SK-N-SH treated with all-trans-retinoic acid at 6 μM for 48 hours (cell line): ENCODE results near the gene RALGAPA1.

Source experiments
- ARNTL ChIP-seq: fragments of 450-650 bp; formaldehyde crosslinking; IDR thresholded peaks from 2 replicates; pipeline ENCODE4 v1.5.0; 2020; ENCODE audit warnings: low read depth, mild to moderate bottlenecking, moderate library complexity, borderline replicate concordance
- BACH2 ChIP-seq: fragments of 250-450 bp; sonication (Bioruptor Pico); IDR thresholded peaks from 2 replicates; pipeline ENCODE4 v1.9.0; 2021; ENCODE audit warnings: mild to moderate bottlenecking, borderline replicate concordance
- CSDC2 ChIP-seq: fragments of 250-450 bp; sonication (Bioruptor Pico); IDR thresholded peaks from 2 replicates; pipeline ENCODE4 v1.5.0; 2020; ENCODE audit warnings: mild to moderate bottlenecking, moderate library complexity
- GLIS3 ChIP-seq: fragments of 250-450 bp; sonication (Bioruptor Pico); IDR thresholded peaks from 2 replicates; pipeline ENCODE4 v1.5.0; 2020; ENCODE audit warnings: mild to moderate bottlenecking, moderate library complexity
- PPARA ChIP-seq: fragments of 250-450 bp; sonication (Bioruptor Pico); IDR thresholded peaks from 2 replicates; pipeline ENCODE4 v1.5.0; 2020; ENCODE audit warnings: mild to moderate bottlenecking, borderline replicate concordance
- RARB ChIP-seq: fragments of 250-450 bp; sonication (Bioruptor Pico); IDR thresholded peaks from 2 replicates; pipeline ENCODE4 v1.8.0; 2021; ENCODE audit warnings: mild to moderate bottlenecking, moderate library complexity
- TCF4 ChIP-seq: fragments of 250-450 bp; sonication (Bioruptor Pico); IDR thresholded peaks from 2 replicates; pipeline ENCODE4 v1.8.0; 2021; ENCODE audit warnings: mild to moderate bottlenecking, moderate library complexity, borderline replicate concordance
- TOX ChIP-seq: fragments of 250-450 bp; sonication (Bioruptor Pico); IDR thresholded peaks from 2 replicates; pipeline ENCODE4 v1.8.0; 2021; ENCODE audit warnings: mild to moderate bottlenecking, moderate library complexity, borderline replicate concordance
- ZFP30 ChIP-seq: fragments of 450-650 bp; formaldehyde crosslinking; IDR thresholded peaks from 2 replicates; pipeline ENCODE4 v1.5.0; 2022; ENCODE audit warnings: mild to moderate bottlenecking, moderate library complexity
- ZNF565 ChIP-seq: fragments of 450-650 bp; formaldehyde crosslinking; conservative IDR thresholded peaks from 2 replicates; pipeline ENCODE4 v1.5.0; 2020; ENCODE audit warnings: low read depth, mild to moderate bottlenecking, moderate library complexity
- ZNF70 ChIP-seq: fragments of 450-650 bp; formaldehyde crosslinking; IDR thresholded peaks from 2 replicates; pipeline ENCODE4 v1.5.0; 2020; ENCODE audit warnings: mild to moderate bottlenecking, moderate library complexity
- TF ChIP-seq, protein P1 (sequence below): fragments of 250-450 bp; sonication (Bioruptor Pico); IDR thresholded peaks from 2 replicates; pipeline ENCODE4 v1.5.1; 2020; ENCODE audit warnings: low read depth, mild to moderate bottlenecking, moderate library complexity
- TF ChIP-seq, protein P2 (sequence below): fragments of 250-450 bp; sonication (Bioruptor Pico); IDR thresholded peaks from 2 replicates; pipeline ENCODE4 v1.8.0; 2020; ENCODE audit warnings: mild to moderate bottlenecking, moderate library complexity, borderline replicate concordance

DNA sequence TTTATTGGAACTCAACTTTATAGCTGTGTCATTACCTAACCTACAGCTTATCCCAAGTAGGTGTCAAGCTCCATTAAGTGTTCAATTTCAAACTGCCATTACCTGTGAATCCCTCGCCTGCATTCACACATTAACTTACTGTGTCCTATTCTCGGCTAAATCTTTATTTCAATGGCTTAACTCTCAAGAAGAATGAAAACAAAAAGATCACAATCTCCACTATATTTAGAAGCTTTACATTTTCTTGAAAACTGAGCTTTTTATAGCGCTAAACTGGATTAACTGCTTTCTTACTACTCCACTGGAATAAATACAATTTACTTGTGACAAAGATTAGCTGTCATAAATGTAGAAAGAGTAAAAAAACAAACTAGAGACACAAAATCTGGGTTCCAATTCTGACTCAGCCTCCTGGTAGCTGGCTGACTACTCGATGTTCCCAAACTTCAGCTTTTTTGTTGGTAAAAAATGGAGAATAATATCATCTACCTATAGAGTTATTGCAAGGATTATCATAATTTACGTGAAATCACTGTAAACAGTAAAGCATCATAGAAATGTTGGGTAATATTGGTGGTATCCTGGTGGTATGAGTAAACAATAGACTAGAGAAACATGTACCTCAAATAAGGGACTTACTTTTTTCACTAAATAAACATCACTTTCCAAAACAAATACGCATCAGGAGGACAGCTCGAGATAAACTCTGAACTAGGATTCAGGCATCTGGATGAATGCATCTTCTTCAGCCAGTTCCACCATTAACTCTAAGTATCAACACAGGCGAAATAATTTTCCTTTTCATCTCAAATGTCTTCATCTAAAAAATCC is 1.7 kb downstream of the RALGAPA1 start:
- TF ChIP-seq ZFP30 (CRISPR knock-in tag), result no peak
- no peak for TF ChIP-seq TOX (CRISPR knock-in tag)
- no peak for TF ChIP-seq ZNF565 (CRISPR knock-in tag)
- TF ChIP-seq ZNF70 (CRISPR knock-in tag), result no peak
- no peak for TF ChIP-seq TCF4 (CRISPR knock-in tag)
- TF ChIP-seq, protein P1, sequence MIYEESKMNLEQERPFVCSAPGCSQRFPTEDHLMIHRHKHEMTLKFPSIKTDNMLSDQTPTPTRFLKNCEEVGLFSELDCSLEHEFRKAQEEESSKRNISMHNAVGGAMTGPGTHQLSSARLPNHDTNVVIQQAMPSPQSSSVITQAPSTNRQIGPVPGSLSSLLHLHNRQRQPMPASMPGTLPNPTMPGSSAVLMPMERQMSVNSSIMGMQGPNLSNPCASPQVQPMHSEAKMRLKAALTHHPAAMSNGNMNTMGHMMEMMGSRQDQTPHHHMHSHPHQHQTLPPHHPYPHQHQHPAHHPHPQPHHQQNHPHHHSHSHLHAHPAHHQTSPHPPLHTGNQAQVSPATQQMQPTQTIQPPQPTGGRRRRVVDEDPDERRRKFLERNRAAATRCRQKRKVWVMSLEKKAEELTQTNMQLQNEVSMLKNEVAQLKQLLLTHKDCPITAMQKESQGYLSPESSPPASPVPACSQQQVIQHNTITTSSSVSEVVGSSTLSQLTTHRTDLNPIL (CRISPR knock-in tag), result no peak
- no peak for TF ChIP-seq ARNTL (CRISPR knock-in tag)
- TF ChIP-seq PPARA (CRISPR knock-in tag), result no peak
- TF ChIP-seq, protein P2, sequence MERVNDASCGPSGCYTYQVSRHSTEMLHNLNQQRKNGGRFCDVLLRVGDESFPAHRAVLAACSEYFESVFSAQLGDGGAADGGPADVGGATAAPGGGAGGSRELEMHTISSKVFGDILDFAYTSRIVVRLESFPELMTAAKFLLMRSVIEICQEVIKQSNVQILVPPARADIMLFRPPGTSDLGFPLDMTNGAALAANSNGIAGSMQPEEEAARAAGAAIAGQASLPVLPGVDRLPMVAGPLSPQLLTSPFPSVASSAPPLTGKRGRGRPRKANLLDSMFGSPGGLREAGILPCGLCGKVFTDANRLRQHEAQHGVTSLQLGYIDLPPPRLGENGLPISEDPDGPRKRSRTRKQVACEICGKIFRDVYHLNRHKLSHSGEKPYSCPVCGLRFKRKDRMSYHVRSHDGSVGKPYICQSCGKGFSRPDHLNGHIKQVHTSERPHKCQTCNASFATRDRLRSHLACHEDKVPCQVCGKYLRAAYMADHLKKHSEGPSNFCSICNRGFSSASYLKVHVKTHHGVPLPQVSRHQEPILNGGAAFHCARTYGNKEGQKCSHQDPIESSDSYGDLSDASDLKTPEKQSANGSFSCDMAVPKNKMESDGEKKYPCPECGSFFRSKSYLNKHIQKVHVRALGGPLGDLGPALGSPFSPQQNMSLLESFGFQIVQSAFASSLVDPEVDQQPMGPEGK (CRISPR knock-in tag), result no peak
- TF ChIP-seq RARB (CRISPR knock-in tag), result no peak
- TF ChIP-seq GLIS3, result no peak
- TF ChIP-seq CSDC2 (CRISPR knock-in tag), result no peak
- TF ChIP-seq BACH2 (CRISPR knock-in tag), result no peak
